Natural killer cell (primary cell): ENCODE measurements around the gene RPP30. TPM values are rescaled to one million over a fixed set of nuclear protein-coding genes. Genes with fewer than 3 reads are reported as not detected.

Experiments
- ATAC-seq, 3 donors: fragments of 150-1000 bp in 2 of 3; fragments of 200-7000 bp in 1 of 3; cut with Tn5 transposase; 1 replicate in 1 of 3; 2 replicates in 2 of 3; pipeline ENCODE4 v1.10.0; 2021; ENCODE audit warnings: mild to moderate bottlenecking in 2 of 3, moderate library complexity in 2 of 3
- DNase-seq, 2 donors: peaks; one replicate each; pipeline versions ENCODE4 v3.0.0 to v3.0.0-alpha.2; 2013 to 2021; ENCODE audit warnings: mixed read lengths in 1 of 2
- H3K27ac ChIP-seq: one replicate; pipeline ENCODE4 v1.5.1; 2013; ENCODE audit warnings: mild to moderate bottlenecking, low read length
- H3K27me3 ChIP-seq: one replicate; pipeline ENCODE4 v1.6.1; 2013; ENCODE audit warnings: low read length; ENCODE audit not compliant: control insufficient read depth, insufficient read depth
- H3K36me3 ChIP-seq: one replicate; pipeline ENCODE4 v1.6.1; 2013; ENCODE audit warnings: low read length; ENCODE audit not compliant: control insufficient read depth, insufficient read depth
- H3K4me1 ChIP-seq: one replicate; pipeline ENCODE4 v1.6.1; 2013; ENCODE audit warnings: low read length; ENCODE audit not compliant: control insufficient read depth, insufficient read depth
- H3K4me3 ChIP-seq: one replicate; pipeline ENCODE4 v1.5.1; 2013; ENCODE audit warnings: low read length
- H3K9me3 ChIP-seq: one replicate; pipeline ENCODE4 v1.6.1; 2013; ENCODE audit warnings: low read length; ENCODE audit not compliant: control insufficient read depth, insufficient read depth
- H3K27ac Mint-ChIP-seq, 2 donors: one replicate each; pipeline ENCODE4 v1.8.0; 2022; ENCODE audit warnings: mild to moderate bottlenecking in 2 of 2, mixed read lengths in 2 of 2, moderate library complexity in 1 of 2
- H3K27me3 Mint-ChIP-seq, 2 donors: one replicate each; pipeline ENCODE4 v1.8.0; 2022; ENCODE audit warnings: low read depth in 2 of 2, mixed read lengths in 2 of 2
- H3K36me3 Mint-ChIP-seq: one replicate; pipeline ENCODE4 v1.8.0; 2022; ENCODE audit warnings: mixed read lengths
- H3K4me1 Mint-ChIP-seq, 2 donors: one replicate each; pipeline ENCODE4 v1.8.0; 2022; ENCODE audit warnings: mixed read lengths in 2 of 2
- H3K4me3 Mint-ChIP-seq: one replicate; pipeline ENCODE4 v1.8.0; 2022; ENCODE audit warnings: mild to moderate bottlenecking, moderate library complexity, mixed read lengths
- H3K9me3 Mint-ChIP-seq, 2 donors: one replicate each; pipeline ENCODE4 v1.8.0; 2022; ENCODE audit warnings: mixed read lengths in 2 of 2
- CTCF ChIP-seq: fragments of 200-600 bp; IDR thresholded peaks from one replicate; pipeline ENCODE4 v1.8.0; 2022; ENCODE audit warnings: antibody characterized with exemption
- WGBS: methylation state at CpG from one replicate; pipeline ENCODE4 v1.1.7; 2013; ENCODE audit warnings: missing lambda C conversion rate; ENCODE audit not compliant: insufficient coverage; 5-methylcytosine and 5-hydroxymethylcytosine counted together
- intact Hi-C: fragments of 100-400 bp; cut with micrococcal nuclease; formaldehyde crosslinking; loops from one replicate; pipeline ENCODE4 v1.14.2; 2022
- total RNA-seq, 4 donors: library from RNA; stranded (reverse); fragments of 120-200 nt in 1 of 4; gene quantifications; one replicate each; pipeline versions ENCODE4 v1.2.3 to v1.2.4, GENCODE V29; 2013 to 2022

Gene RPP30
- total RNA-seq, 3 donors from 2014 or later (not counting 1 experiment from before 2014, with no cell fraction given): 22.6 to 32.5 (median 24.2) TPM

GRCh38 chr10:90834326-90834725 lies 37.4 kb upstream of the RPP30 start:
- no peaks in the 10 kb centered on the region for H3K4me1 ChIP-seq
- Mint-ChIP-seq H3K4me3 (no peak overlapping the region), H3K9me3 (no peaks in the 10 kb centered on the region), H3K36me3 (no peaks in the 10 kb centered on the region), H3K27ac (no peak overlapping the region), H3K27me3 (peaks cover 13 to 14% of the 10 kb centered on the region in 2 donors), H3K4me1 (no peaks in the 10 kb centered on the region)
- H3K36me3 ChIP-seq: no peaks in the 10 kb centered on the region
- no peak overlapping the region for H3K4me3 ChIP-seq
- intact Hi-C loops: no loop called here
- TF ChIP-seq CTCF: no peak
- DNase-seq (no peak), ATAC-seq (no peak)
- H3K9me3 ChIP-seq: no peaks in the 10 kb centered on the region
- WGBS: 87% methylated on average over 3 of the region's 3 CpGs
- no peaks in the 10 kb centered on the region for H3K27me3 ChIP-seq
- no peak overlapping the region for H3K27ac ChIP-seq

GRCh38 chr10:90837486-90837885 lies 34.3 kb upstream of the RPP30 start:
- no peaks in the 10 kb centered on the region for H3K36me3 ChIP-seq
- no peaks in the 10 kb centered on the region for H3K9me3 Mint-ChIP-seq
- no peak overlapping the region for H3K4me3 ChIP-seq
- no peaks in the 10 kb centered on the region for H3K4me1 ChIP-seq
- ATAC-seq: no peak
- no peak for DNase-seq
- no peak overlapping the region for H3K27ac ChIP-seq
- TF ChIP-seq CTCF: no peak
- no peak overlapping the region for H3K27ac Mint-ChIP-seq
- intact Hi-C loops: no loop called here
- no peaks in the 10 kb centered on the region for H3K27me3 ChIP-seq
- H3K9me3 ChIP-seq: no peaks in the 10 kb centered on the region
- H3K27me3 Mint-ChIP-seq: peaks cover 8 to 13% of the 10 kb centered on the region in 2 donors
- no peaks in the 10 kb centered on the region for H3K4me1 Mint-ChIP-seq
- H3K36me3 Mint-ChIP-seq: no peaks in the 10 kb centered on the region
- WGBS: 100% methylated on average over 1 of the region's 1 CpG
- H3K4me3 Mint-ChIP-seq: no peak overlapping the region

GRCh38 chr10:90842725-90843124 lies 29.0 kb upstream of the RPP30 start:
- Mint-ChIP-seq H3K36me3 (no peaks in the 10 kb centered on the region), H3K4me1 (no peaks in the 10 kb centered on the region), H3K9me3 (peaks cover 0 to 5% of the 10 kb centered on the region in 2 donors), H3K27me3 (peaks cover 18 to 29% of the 10 kb centered on the region in 2 donors), H3K27ac (no peak overlapping the region), H3K4me3 (no peak overlapping the region)
- no peak for DNase-seq
- Histone ChIP-seq H3K9me3 (no peaks in the 10 kb centered on the region), H3K36me3 (no peaks in the 10 kb centered on the region), H3K27ac (no peak overlapping the region), H3K4me1 (no peaks in the 10 kb centered on the region), H3K27me3 (no peaks in the 10 kb centered on the region), H3K4me3 (no peak overlapping the region)
- no peak for TF ChIP-seq CTCF
- 71% methylated on average over 1 of the region's 1 CpG for WGBS
- intact Hi-C loops: no loop called here
- no peak for ATAC-seq

- no peaks in the 10 kb centered on the region for H3K36me3 ChIP-seq
- H3K27ac ChIP-seq: no peak overlapping the region
- 79% methylated on average over 3 of the region's 3 CpGs for WGBS
- H3K27me3 ChIP-seq: no peaks in the 10 kb centered on the region
- Mint-ChIP-seq H3K4me3 (no peak overlapping the region), H3K4me1 (no peaks in the 10 kb centered on the region), H3K36me3 (peaks cover 8% of the 10 kb centered on the region), H3K9me3 (peaks cover 6 to 9% of the 10 kb centered on the region in 2 donors), H3K27ac (no peak overlapping the region), H3K27me3 (peaks cover 15 to 29% of the 10 kb centered on the region in 2 donors)
- H3K4me3 ChIP-seq: no peak overlapping the region
- intact Hi-C loops: no loop called here
- DNase-seq (no peak), ATAC-seq (no peak)
- H3K9me3 ChIP-seq: no peaks in the 10 kb centered on the region
- no peak for TF ChIP-seq CTCF
- H3K4me1 ChIP-seq: no peaks in the 10 kb centered on the region
These were observed 26.0 kb upstream of the RPP30 start for GRCh38 chr10:90845726-90846125.
